ENCODE results near the gene B3GNT2.

- no peak for TF ChIP-seq CTCF (IDR thresholded peaks at IDR 0.05)
- no peak for TF ChIP-seq POLR2A (IDR thresholded peaks at IDR 0.05)
- TF ChIP-seq EP300 (IDR thresholded peaks at IDR 0.05) = no peak
Measured at GRCh38 chr2:62184512-62185230, 11.2 kb upstream of the B3GNT2 start.

All from ovary (tissue), 3 donors.